Left ventricle myocardium inferior (tissue), 1 donor: Measurements from ENCODE around the gene RBMS3. TPM values are rescaled to one million over a fixed set of nuclear protein-coding genes. Genes with fewer than 3 reads are reported as not detected.

Source experiments
- DNase-seq: peaks from one replicate; pipeline ENCODE4 v3.0.0-alpha.2; 2020
- H3K27ac ChIP-seq: fragments of 200-600 bp; replicated peaks from 2 replicates; pipeline ENCODE4 v1.8.0; 2021
- H3K27me3 ChIP-seq: fragments of 200-600 bp; 2 replicates; pipeline ENCODE4 v1.8.0; 2021; ENCODE audit warnings: low read depth
- H3K36me3 ChIP-seq: fragments of 200-600 bp; 2 replicates; pipeline ENCODE4 v1.8.0; 2021
- H3K4me1 ChIP-seq: fragments of 200-600 bp; 2 replicates; pipeline ENCODE4 v1.8.0; 2021
- H3K4me3 ChIP-seq: fragments of 200-600 bp; 2 replicates; pipeline ENCODE4 v1.8.0; 2021; ENCODE audit warnings: mild to moderate bottlenecking, moderate library complexity
- H3K9me3 ChIP-seq: fragments of 200-600 bp; replicated peaks from 2 replicates; pipeline ENCODE4 v1.8.0; 2021
- intact Hi-C: fragments of 100-400 bp; cut with micrococcal nuclease; formaldehyde crosslinking; loops from one replicate; pipeline ENCODE4 v1.11.0; 2022
- total RNA-seq: library from RNA; stranded (reverse); fragmentation: NEBNext Ultra II Directional; extraction: Animal tissue kit (Norgen Biotek cat#: 25700); gene quantifications from one replicate; pipeline ENCODE4 v1.2.1, GENCODE V29; 2021
- TF ChIP-seq, protein P1 (sequence below): fragments of 200-600 bp; IDR thresholded peaks from 2 replicates; pipeline ENCODE4 v1.8.0; 2021; ENCODE audit warnings: antibody characterized with exemption, mild to moderate bottlenecking, borderline replicate concordance
- donor health status: DM: no; HTN: yes; CAD: no; lungs with severe emphysema.

The RBMS3 gene
- total RNA-seq, 1 donor from 2014 or later = 25.3 TPM

DNA sequence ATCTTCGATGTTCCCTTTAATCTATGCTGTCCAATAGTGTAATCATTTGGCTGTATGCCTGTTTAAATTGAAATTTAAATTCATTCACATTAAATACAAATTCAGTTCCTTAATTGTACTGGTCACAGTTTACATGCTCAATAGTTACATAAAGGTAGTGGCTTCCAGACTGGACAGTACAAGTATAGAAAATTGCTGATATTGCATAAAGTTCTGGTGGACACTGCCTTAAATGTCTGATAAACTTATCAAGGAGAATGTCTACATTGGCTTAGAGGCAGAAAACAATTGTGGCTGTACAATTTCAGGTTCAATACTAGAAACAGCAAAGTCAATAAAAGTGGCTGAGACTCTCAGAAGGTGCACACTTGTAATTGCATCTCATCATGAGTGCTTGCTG lies 365.2 kb downstream of the RBMS3 start:
- TF ChIP-seq, protein P1, sequence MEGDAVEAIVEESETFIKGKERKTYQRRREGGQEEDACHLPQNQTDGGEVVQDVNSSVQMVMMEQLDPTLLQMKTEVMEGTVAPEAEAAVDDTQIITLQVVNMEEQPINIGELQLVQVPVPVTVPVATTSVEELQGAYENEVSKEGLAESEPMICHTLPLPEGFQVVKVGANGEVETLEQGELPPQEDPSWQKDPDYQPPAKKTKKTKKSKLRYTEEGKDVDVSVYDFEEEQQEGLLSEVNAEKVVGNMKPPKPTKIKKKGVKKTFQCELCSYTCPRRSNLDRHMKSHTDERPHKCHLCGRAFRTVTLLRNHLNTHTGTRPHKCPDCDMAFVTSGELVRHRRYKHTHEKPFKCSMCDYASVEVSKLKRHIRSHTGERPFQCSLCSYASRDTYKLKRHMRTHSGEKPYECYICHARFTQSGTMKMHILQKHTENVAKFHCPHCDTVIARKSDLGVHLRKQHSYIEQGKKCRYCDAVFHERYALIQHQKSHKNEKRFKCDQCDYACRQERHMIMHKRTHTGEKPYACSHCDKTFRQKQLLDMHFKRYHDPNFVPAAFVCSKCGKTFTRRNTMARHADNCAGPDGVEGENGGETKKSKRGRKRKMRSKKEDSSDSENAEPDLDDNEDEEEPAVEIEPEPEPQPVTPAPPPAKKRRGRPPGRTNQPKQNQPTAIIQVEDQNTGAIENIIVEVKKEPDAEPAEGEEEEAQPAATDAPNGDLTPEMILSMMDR = no peak
- Histone ChIP-seq H3K4me1 (peaks cover 70% of the 10 kb centered on the region), H3K27ac (peak overlapping the region; percentile 16), H3K36me3 (no peaks in the 10 kb centered on the region), H3K4me3 (no peak overlapping the region), H3K27me3 (no peaks in the 10 kb centered on the region), H3K9me3 (no peaks in the 10 kb centered on the region)
- intact Hi-C loops = no loop called here
- DNase-seq = no peak

DNA sequence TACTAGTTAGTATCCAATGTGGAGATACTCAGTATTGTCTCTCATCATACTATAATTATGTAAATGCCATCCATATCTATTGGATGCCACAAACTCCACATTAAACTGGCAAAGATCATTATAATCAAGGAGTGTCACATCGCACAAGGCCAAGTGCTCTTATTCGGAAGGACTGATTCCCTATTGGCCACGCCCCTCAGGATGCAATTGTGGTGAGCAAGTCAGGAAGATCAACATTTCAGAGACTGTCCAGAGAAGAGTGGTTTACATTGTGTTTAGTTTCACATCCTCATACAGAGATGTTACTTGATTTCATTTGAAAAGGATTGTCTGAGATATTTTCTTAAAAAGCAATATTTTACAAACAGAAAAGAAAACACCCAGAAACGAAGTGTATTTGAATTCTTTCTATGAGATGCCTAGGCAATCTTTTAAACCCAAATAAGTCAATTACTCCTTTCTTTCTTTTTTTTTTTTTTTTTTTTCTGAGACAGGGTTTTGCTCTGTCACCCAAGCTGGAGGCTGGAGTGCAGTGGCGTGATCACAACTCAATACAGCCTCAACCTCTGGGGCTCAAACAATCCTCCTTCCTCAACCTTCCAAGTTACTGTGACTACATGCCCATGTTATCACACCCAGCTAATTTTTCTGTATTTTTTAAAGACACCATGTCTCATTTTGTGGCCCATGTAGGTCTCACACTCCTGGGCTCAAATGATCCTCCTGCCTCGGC lies 369.1 kb downstream of the RBMS3 start:
- Histone ChIP-seq H3K4me1 (peaks cover 35% of the 10 kb centered on the region), H3K4me3 (no peak overlapping the region), H3K27me3 (no peaks in the 10 kb centered on the region), H3K36me3 (no peaks in the 10 kb centered on the region), H3K9me3 (no peaks in the 10 kb centered on the region), H3K27ac (no peak overlapping the region)
- peak; percentile 24 for DNase-seq
- TF ChIP-seq, protein P1 = no peak
- intact Hi-C loops = no loop called here

DNA sequence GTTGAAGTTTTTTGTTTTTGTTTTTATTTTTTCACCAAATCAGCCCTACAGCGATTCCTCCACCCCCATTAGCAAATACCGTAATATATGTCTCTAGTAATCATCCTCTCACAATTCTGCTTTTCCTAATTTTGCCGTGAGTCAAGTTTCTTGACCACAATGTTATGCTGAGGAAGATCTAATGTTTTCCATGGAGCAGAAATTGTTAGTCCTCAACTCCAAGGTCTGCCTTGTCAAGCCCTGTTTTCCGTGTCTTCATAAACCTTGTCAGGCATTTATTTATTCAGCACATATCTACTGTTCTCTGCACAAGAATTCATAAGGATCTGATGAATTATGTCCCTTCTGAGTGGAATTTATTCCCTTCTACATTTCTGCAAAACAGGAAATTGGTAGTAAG lies 372.8 kb downstream of the RBMS3 start:
- intact Hi-C loops = no loop called here

DNA sequence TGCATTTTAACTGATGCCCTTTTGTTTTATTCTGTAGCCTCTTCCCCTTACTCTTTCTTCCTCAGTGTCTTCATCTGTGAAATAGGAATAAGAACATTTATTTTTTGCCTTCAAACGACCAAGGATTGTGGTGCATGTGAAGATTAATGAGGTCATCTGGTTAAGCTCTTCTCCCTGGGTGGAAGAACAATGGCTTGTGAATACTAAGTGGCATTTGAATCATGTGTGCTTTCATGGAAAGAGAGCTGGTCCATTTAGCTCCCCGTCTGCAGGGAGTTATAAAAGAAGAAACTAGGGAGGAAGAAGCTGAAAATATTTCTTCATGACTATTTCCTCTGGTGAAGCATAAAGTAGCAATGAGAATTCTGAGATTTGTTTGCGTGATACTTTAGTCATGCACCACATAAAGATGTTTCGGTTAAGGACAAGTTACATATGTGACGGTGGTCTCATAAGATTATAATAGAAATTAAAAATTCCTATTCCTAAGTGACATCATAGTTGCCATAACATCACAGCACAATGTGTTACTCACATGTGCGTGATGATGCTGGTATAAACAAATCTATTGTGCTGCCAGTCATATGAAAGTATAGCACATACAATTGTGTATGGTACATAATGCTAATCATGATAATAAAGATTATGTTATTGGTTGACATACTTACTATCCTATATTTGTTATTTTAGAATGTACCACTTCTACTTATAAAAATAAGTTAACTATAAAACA lies 374.3 kb downstream of the RBMS3 start:
- DNase-seq = no peak
- Histone ChIP-seq H3K27me3 (no peaks in the 10 kb centered on the region), H3K9me3 (no peaks in the 10 kb centered on the region), H3K27ac (no peak overlapping the region), H3K4me1 (peaks cover 26% of the 10 kb centered on the region), H3K36me3 (no peaks in the 10 kb centered on the region), H3K4me3 (no peak overlapping the region)
- intact Hi-C loops = no loop called here
- TF ChIP-seq, protein P1 = no peak

More for the DNA sequence above, 372.8 kb downstream of the RBMS3 start:
- H3K4me3 ChIP-seq = no peak overlapping the region
- H3K9me3 ChIP-seq = no peaks in the 10 kb centered on the region
- H3K36me3 ChIP-seq = no peaks in the 10 kb centered on the region
- no peak overlapping the region for H3K27ac ChIP-seq
- TF ChIP-seq, protein P1 = no peak
- H3K27me3 ChIP-seq = no peaks in the 10 kb centered on the region
- no peak for DNase-seq
- H3K4me1 ChIP-seq = peaks cover 35% of the 10 kb centered on the region

DNA sequence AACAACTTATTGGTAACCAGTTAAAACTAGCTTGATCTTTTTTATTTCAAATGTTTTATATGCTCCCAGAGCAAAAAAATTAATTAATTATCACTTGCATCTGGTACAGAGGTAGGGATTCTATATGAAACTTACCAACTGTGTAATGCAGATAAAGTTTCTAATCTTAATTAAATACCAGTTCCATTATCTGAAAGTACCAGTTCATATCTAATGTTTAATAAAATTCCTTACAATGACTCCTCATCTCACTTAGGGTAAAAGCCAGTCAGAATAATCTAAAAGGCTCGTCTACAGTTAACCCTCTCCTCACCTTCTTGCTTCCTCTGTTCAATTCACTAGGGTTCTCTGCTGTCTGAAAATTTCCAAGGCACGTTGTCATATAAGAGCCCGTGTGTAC lies 384.8 kb downstream of the RBMS3 start:
- TF ChIP-seq, protein P1 = no peak
- peaks cover 8% of the 10 kb centered on the region for H3K36me3 ChIP-seq
- H3K27me3 ChIP-seq = no peaks in the 10 kb centered on the region

More for the DNA sequence above, 384.8 kb downstream of the RBMS3 start:
- intact Hi-C loops = no loop called here
- Histone ChIP-seq H3K27ac (no peak overlapping the region), H3K4me1 (no peaks in the 10 kb centered on the region), H3K4me3 (no peak overlapping the region), H3K9me3 (no peaks in the 10 kb centered on the region)
- DNase-seq = no peak
